Esophagus squamous epithelium (tissue), 5 donors: ENCODE measurements around the gene RNF208. TPM values are rescaled to one million over a fixed set of nuclear protein-coding genes. Genes with fewer than 3 reads are reported as not detected.

Experiments used
- DNase-seq: peaks from one replicate; lab custom pipeline; 2025; lab: John Stamatoyannopoulos, UW
- H3K27ac ChIP-seq, 4 donors: fragments of 200-600 bp; sonication (generic); one replicate each; pipeline ENCODE4 v1.5.1; 2016 to 2019; ENCODE audit warnings: mild to moderate bottlenecking in 1 of 4
- H3K27me3 ChIP-seq, 4 donors: fragments of 200-600 bp; sonication (generic); 1 replicate in 3 of 4; 2 replicates in 1 of 4; pipeline versions ENCODE4 v1.5.1 to v1.6.0; 2017 to 2021; ENCODE audit warnings: antibody characterized with exemption in 1 of 4
- H3K36me3 ChIP-seq, 3 donors: fragments of 200-600 bp; sonication (generic); one replicate each; pipeline ENCODE4 v1.5.1; 2016 to 2019
- H3K4me1 ChIP-seq, 3 donors: fragments of 200-600 bp; sonication (generic); one replicate each; pipeline ENCODE4 v1.5.1; 2017 to 2019
- H3K4me3 ChIP-seq, 4 donors: fragments of 200-600 bp; sonication (generic); 1 replicate in 3 of 4; 2 replicates in 1 of 4; pipeline ENCODE4 v1.5.1; 2016 to 2019; ENCODE audit warnings: mild to moderate bottlenecking in 2 of 4, moderate library complexity in 1 of 4
- H3K9me3 ChIP-seq, 3 donors: fragments of 200-600 bp; sonication (generic); one replicate each; pipeline ENCODE4 v1.5.1; 2016 to 2019
- CTCF ChIP-seq, 6 experiments: fragments of 450-650 bp in 4 of 6; fragments of 200-600 bp in 2 of 6; sonication (generic) in 2 of 6; IDR thresholded peaks; one replicate each; pipeline ENCODE4 v1.5.1; 2016 to 2019; ENCODE audit warnings: antibody characterized with exemption in 6 of 6, mild to moderate bottlenecking in 4 of 6, moderate library complexity in 4 of 6
- POLR2A ChIP-seq, 4 donors: fragments of 450-650 bp; IDR thresholded peaks; one replicate each; pipeline ENCODE4 v1.6.1; 2017; ENCODE audit warnings: antibody characterized with exemption in 4 of 4, mild to moderate bottlenecking in 4 of 4, moderate library complexity in 3 of 4
- WGBS, 2 donors: methylation state at CpG; one replicate each; pipeline ENCODE4 v1.1.5; 2018; 5-methylcytosine and 5-hydroxymethylcytosine counted together
- intact Hi-C: fragments of 100-400 bp; cut with DNase I; formaldehyde crosslinking; loops from one replicate; pipeline ENCODE4 v1.15.0; 2022
- total RNA-seq, 4 donors: library from RNA; depleted of rRNA; stranded (reverse); fragments of >200 nt; gene quantifications; one replicate each; pipeline ENCODE4 v1.1.0, GENCODE V29; 2016
- donor health status: DM: yes; HTN: yes; CAD: no.

Gene RNF208
- total RNA-seq, 4 donors from 2014 or later, result 2.3 to 3.2 (median 2.5) TPM

- DNase-seq, result no peak
- Histone ChIP-seq H3K27ac (no peak overlapping the region), H3K4me1 (peaks cover 13 to 75% (median 29%) of the 10 kb centered on the region in 3 donors), H3K4me3 (no peak overlapping the region), H3K27me3 (peaks cover 23 to 100% (median 33%) of the 10 kb centered on the region in 4 donors), H3K36me3 (no peaks in the 10 kb centered on the region), H3K9me3 (no peaks in the 10 kb centered on the region)
- no peak for TF ChIP-seq POLR2A (IDR thresholded peaks at IDR 0.05)
- no peak for TF ChIP-seq CTCF (IDR thresholded peaks at IDR 0.05)
- WGBS, 2 donors, result 32 to 71% methylated on average over 1 to 5 of the region's 14 CpGs
- intact Hi-C loops, result no loop called here
These were observed 51.4 kb downstream of the RNF208 start for GRCh38 chr9:137170486-137171148.

Other genes with a start within 250 kb of the RNF208 start
- gene PTGDS, start 244.7 kb downstream of the RNF208 start, total RNA-seq, result 100 to 1,000 TPM in 1 of 4 donors, 1 to 10 TPM in 3; 1.7 to 208 (median 4.8) TPM
- under 1 TPM in 1 of 4 donors, not detected in 3; 0.19 TPM for gene LCNL1, start 239.2 kb downstream of the RNF208 start, total RNA-seq
- 10 to 100 TPM; 18.3 to 56.3 (median 49.6) TPM for gene PAXX, start 229.8 kb downstream of the RNF208 start, total RNA-seq
- gene CLIC3, start 225.7 kb downstream of the RNF208 start, total RNA-seq, result 100 to 1,000 TPM in 3 of 4 donors, 10 to 100 TPM in 1; 94.8 to 442 (median 200) TPM
- gene ABCA2, start 194.0 kb downstream of the RNF208 start, total RNA-seq, result 10 to 100 TPM in 2 of 4 donors, 1 to 10 TPM in 2; 3.5 to 14.7 (median 7.6) TPM
- under 1 TPM in 3 of 4 donors, not detected in 1; 0.13 to 0.38 (median 0.21) TPM for gene FUT7, start 190.2 kb downstream of the RNF208 start, total RNA-seq
- 10 to 100 TPM; 11.9 to 45.2 (median 20.3) TPM for gene NPDC1, start 176.1 kb downstream of the RNF208 start, total RNA-seq
- 1 to 10 TPM in 2 of 4 donors, under 1 TPM in 2; 0.47 to 1.3 (median 0.86) TPM for gene ENTPD2, start 168.2 kb downstream of the RNF208 start, total RNA-seq
- 10 to 100 TPM in 3 of 4 donors, 1 to 10 TPM in 1; 8.2 to 21.2 (median 14.7) TPM for gene SAPCD2, start 151.7 kb downstream of the RNF208 start, total RNA-seq
- 1 to 10 TPM; 2.2 to 4.7 (median 3.7) TPM for gene UAP1L1, start 144.7 kb downstream of the RNF208 start, total RNA-seq
- 10 to 100 TPM; 25.6 to 50.9 (median 39.4) TPM for gene MAN1B1, start 135.3 kb downstream of the RNF208 start, total RNA-seq
- 100 to 1,000 TPM in 1 of 4 donors, 10 to 100 TPM in 3; 41.1 to 109 (median 62.4) TPM for gene DPP7, start 107.5 kb downstream of the RNF208 start, total RNA-seq
- gene GRIN1, start 83.1 kb downstream of the RNF208 start, total RNA-seq, result under 1 TPM in 1 of 4 donors, not detected in 3; 0.38 TPM
- 1 to 10 TPM in 1 of 4 donors, under 1 TPM in 2, not detected in 1; 0.82 to 3.7 (median 0.95) TPM for gene LRRC26, start 52.2 kb downstream of the RNF208 start, total RNA-seq
- gene TMEM210, start 50.2 kb downstream of the RNF208 start, total RNA-seq, result not detected
- 10 to 100 TPM; 14.0 to 34.1 (median 25.1) TPM for gene ANAPC2, start 33.7 kb downstream of the RNF208 start, total RNA-seq
- gene SSNA1, start 33.6 kb downstream of the RNF208 start, total RNA-seq, result 100 to 1,000 TPM in 2 of 4 donors, 10 to 100 TPM in 2; 67.1 to 124 (median 96.7) TPM
- 10 to 100 TPM; 13.0 to 34.2 (median 15.8) TPM for gene TPRN, start 21.5 kb downstream of the RNF208 start, total RNA-seq
- 10 to 100 TPM; 19.4 to 29.6 (median 25.4) TPM for gene TMEM203, start 16.6 kb downstream of the RNF208 start, total RNA-seq
- gene NDOR1, start 16.5 kb downstream of the RNF208 start, total RNA-seq, result 10 to 100 TPM in 1 of 4 donors, 1 to 10 TPM in 3; 5.3 to 11.2 (median 7.7) TPM
- gene CYSRT1, start 2.9 kb upstream of the RNF208 start, total RNA-seq, result 100 to 1,000 TPM; 114 to 301 (median 152) TPM
- gene RNF224, start 5.3 kb upstream of the RNF208 start, total RNA-seq, result 1 to 10 TPM; 1.2 to 5.2 (median 3.0) TPM
- gene SLC34A3, start 8.7 kb upstream of the RNF208 start, total RNA-seq, result 1 to 10 TPM in 1 of 4 donors, under 1 TPM in 2, not detected in 1; 0.11 to 1.7 (median 0.38) TPM
- 100 to 1,000 TPM; 367 to 753 (median 540) TPM for gene TUBB4B, start 19.0 kb upstream of the RNF208 start, total RNA-seq
- gene STPG3, start 29.0 kb upstream of the RNF208 start, total RNA-seq, result not detected
- gene NELFB, start 33.1 kb upstream of the RNF208 start, total RNA-seq, result 10 to 100 TPM; 26.1 to 41.4 (median 35.2) TPM
- 10 to 100 TPM in 3 of 4 donors, 1 to 10 TPM in 1; 8.8 to 17.5 (median 13.5) TPM for gene TOR4A, start 55.5 kb upstream of the RNF208 start, total RNA-seq
- 10 to 100 TPM; 19.6 to 33.9 (median 27.5) TPM for gene NRARP, start 80.0 kb upstream of the RNF208 start, total RNA-seq
- gene EXD3, start 200.9 kb upstream of the RNF208 start, total RNA-seq, result 10 to 100 TPM in 2 of 4 donors, 1 to 10 TPM in 2; 2.8 to 16.8 (median 9.1) TPM
- gene NOXA1, start 201.2 kb upstream of the RNF208 start, total RNA-seq, result 1 to 10 TPM; 2.1 to 7.4 (median 4.8) TPM
- gene ENTPD8, start 219.1 kb upstream of the RNF208 start, total RNA-seq, result not detected
- gene NSMF, start 237.1 kb upstream of the RNF208 start, total RNA-seq, result 10 to 100 TPM; 16.2 to 38.1 (median 20.6) TPM